ENCODE results near the gene HOXA5. TPM values are rescaled to one million over a fixed set of nuclear protein-coding genes. Genes with fewer than 3 reads are reported as not detected.

HOXA5 gene
- total RNA-seq, 1 donor from 2014 or later, result not detected

DNA sequence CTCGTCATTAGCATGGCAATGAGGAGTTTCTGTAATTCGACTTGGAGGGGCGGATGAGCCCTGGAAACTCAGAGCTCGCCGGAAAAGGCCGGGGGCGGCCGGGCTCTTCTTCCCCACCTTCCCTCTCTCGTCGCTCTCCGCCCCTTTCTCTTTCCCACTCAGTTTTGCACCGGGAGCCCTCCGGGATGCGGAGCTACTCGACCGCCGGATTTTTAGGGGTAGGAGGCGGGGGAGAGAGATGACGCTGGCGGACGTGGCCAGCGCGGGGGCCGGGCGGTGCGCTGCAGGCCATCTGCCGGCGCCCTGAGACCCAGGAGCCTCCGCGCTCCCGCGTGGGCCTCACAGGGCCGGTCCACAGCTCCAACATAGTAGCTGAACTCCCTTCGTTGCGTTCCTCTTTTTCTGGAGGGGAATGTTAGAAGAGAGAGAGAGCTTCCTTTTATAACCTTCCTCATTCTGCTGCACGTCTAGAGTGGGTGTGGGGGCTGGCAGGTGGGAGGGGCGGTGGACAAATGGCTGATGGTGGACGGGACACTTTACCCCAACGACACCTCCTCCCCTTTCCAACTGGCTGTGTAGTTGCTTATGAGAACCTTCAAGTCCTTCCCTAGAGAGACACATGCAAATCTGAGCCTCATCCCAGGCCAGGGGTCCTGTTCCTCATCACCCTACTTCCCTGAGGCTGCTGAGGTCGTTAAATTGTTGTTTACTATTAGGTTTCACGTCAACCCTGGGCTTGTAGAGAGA is 46.5 kb downstream of the HOXA5 start:
- Mint-ChIP-seq H3K36me3 (ENCODE audit: unreplicated experiment) (peaks cover 4% of the 10 kb centered on the region), H3K27ac (ENCODE audit: unreplicated experiment) (no peak overlapping the region), H3K27me3 (ENCODE audit: unreplicated experiment) (peaks cover 58% of the 10 kb centered on the region), H3K9me3 (ENCODE audit: unreplicated experiment) (peaks cover 28% of the 10 kb centered on the region), H3K4me1 (ENCODE audit: low read depth, unreplicated experiment) (peaks cover 16% of the 10 kb centered on the region), H3K4me3 (ENCODE audit: unreplicated experiment) (peak overlapping the region; percentile 92)
- no peak for DNase-seq
- no peak for TF ChIP-seq CTCF (IDR thresholded peaks at IDR 0.05; ENCODE audit: partially characterized antibody, unreplicated experiment)

DNA sequence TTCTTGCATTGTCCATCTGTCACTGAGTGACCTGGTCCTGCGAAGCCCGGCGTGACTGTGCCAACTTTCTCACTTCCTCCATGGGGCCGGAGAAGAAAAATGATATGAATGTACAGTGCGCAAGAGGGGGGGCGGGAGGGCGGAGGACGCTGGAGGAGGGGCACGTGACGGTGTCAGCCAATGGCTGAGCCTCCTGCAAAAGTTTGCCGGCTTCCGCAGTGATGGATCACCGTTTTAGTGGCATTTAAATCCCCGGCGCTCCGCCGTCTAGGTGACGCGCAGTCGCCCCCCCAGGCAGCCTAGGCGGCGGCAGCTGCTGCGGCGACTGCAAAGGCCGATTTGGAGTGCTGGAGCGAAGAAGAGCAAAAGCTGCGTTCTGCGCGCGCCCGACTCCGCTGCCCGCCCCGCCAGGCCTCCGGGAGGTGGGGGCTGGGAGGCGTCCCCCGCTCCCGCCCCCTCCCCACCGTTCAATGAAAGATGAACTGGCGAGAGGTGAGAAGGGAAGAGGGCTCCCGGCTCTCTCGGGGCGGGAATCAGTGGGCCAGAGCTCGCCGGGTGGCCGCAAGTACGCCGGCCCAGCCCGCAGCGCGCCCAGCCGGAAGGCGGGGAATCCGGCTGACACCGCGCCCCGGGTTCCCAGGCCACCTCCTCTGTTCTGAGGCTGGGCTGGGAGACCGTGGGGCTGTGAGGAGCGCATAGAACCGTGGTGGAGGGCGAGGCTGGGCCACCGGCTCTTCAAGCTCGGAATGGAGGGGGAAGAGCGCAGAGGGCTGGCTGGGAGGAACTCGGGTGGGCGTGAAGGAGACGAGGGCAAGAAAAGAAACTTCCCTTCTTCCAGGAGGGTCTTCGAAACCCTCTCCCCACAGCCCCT is 47.3 kb downstream of the HOXA5 start, which contains the start of gene HOXA1:
HOXA1 (minus strand) TSS at position 104 of the 871 bp plus-strand sequence; CDS start at position 16, 88 bp downstream.
- Mint-ChIP-seq H3K4me3 (ENCODE audit: unreplicated experiment) (peak within 1 kb of the TSS; percentile 92), H3K4me1 (ENCODE audit: low read depth, unreplicated experiment) (peaks cover 20% of the 10 kb centered on the region), H3K9me3 (ENCODE audit: unreplicated experiment) (peaks cover 23% of the 10 kb centered on the region), H3K36me3 (ENCODE audit: unreplicated experiment) (peaks cover 4% of the 10 kb centered on the region), H3K27ac (ENCODE audit: unreplicated experiment) (no peak within 1 kb of the TSS), H3K27me3 (ENCODE audit: unreplicated experiment) (peaks cover 54% of the 10 kb centered on the region)
- DNase-seq, result peak; percentile 69
- TF ChIP-seq CTCF (IDR thresholded peaks at IDR 0.05; ENCODE audit: partially characterized antibody, unreplicated experiment), result no peak

GRCh38 chr7:27095050-27095896 is 48.2 kb downstream of the HOXA5 start:
- Mint-ChIP-seq H3K27ac (ENCODE audit: unreplicated experiment) (no peak overlapping the region), H3K36me3 (ENCODE audit: unreplicated experiment) (peaks cover 4% of the 10 kb centered on the region), H3K27me3 (ENCODE audit: unreplicated experiment) (peaks cover 51% of the 10 kb centered on the region), H3K4me3 (ENCODE audit: unreplicated experiment) (peak overlapping the region; percentile 92), H3K9me3 (ENCODE audit: unreplicated experiment) (peaks cover 19% of the 10 kb centered on the region), H3K4me1 (ENCODE audit: low read depth, unreplicated experiment) (peaks cover 26% of the 10 kb centered on the region)
- no peak for TF ChIP-seq CTCF (IDR thresholded peaks at IDR 0.05; ENCODE audit: partially characterized antibody, unreplicated experiment)
- no peak for DNase-seq

DNA sequence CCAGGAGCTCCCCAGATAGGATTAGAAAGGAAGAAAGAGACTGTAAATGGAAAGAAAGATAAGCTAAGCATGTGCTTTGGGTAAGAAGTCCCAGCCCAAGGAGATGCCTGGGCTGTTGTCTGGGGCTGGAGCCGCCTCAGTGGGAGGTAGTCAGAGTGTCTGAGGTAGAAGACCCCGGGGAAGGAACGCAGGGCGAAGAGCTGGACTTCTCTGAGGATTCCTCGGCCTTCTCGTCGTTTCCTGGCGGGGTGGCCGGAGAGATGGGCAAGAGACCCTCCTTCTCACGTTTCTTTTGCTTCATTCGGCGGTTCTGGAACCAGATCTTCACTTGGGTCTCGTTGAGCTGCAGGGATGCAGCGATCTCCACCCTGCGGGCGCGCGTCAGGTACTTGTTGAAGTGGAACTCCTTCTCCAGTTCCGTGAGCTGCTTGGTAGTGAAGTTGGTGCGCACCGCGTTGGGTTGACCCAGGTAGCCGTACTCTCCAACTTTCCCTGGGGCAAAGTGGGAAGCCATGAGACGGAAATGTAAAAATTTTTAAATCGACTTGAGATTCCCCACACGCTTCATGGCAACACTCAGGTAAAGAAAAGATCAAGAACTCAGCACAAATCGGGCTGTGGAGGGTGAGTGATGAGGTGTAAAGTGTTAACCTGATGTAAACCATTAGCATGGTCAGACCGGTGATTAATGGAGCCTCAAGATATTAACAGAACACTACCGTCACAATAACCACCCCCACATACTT is 49.0 kb downstream of the HOXA5 start:
- no peak for TF ChIP-seq CTCF (IDR thresholded peaks at IDR 0.05; ENCODE audit: partially characterized antibody, unreplicated experiment)
- peaks cover 15% of the 10 kb centered on the region for H3K9me3 Mint-ChIP-seq (ENCODE audit: unreplicated experiment)
- H3K4me3 Mint-ChIP-seq (ENCODE audit: unreplicated experiment), result peak overlapping the region; percentile 92
- H3K27ac Mint-ChIP-seq (ENCODE audit: unreplicated experiment), result no peak overlapping the region
- peaks cover 1% of the 10 kb centered on the region for H3K36me3 Mint-ChIP-seq (ENCODE audit: unreplicated experiment)
- no peak for DNase-seq
- H3K27me3 Mint-ChIP-seq (ENCODE audit: unreplicated experiment), result peaks cover 45% of the 10 kb centered on the region
- peaks cover 31% of the 10 kb centered on the region for H3K4me1 Mint-ChIP-seq (ENCODE audit: low read depth, unreplicated experiment)

All from glutamatergic neuron (in vitro differentiated cells).